Calu3 (cell line): ENCODE measurements around the gene FBP2. TPM values are rescaled to one million over a fixed set of nuclear protein-coding genes. Genes with fewer than 3 reads are reported as not detected.
A peak's percentile ranks its signal among the peaks of the same experiment; 100 is the strongest.

ENCODE experiments used
- Bru-seq: library from RNA; stranded (reverse); fragments of 400-500 nt; gene quantifications from one replicate; lab custom pipeline; 2021; lab: Mats Ljungman, UMichigan
- BruChase-seq, 2 experiments: library from RNA; stranded (reverse); fragments of 400-500 nt; gene quantifications; one replicate each; lab custom pipeline; 2021; lab: Mats Ljungman, UMichigan
- BruUV-seq: library from RNA; stranded (reverse); fragments of 400-500 nt; replicated peaks from 2 replicates; lab custom pipeline; 2021; lab: Mats Ljungman, UMichigan
- CTCF ChIA-PET: fragments of 300-600 bp; sonication (Branson Sonifier 250); formaldehyde crosslinking; loops from one replicate; lab custom pipeline; 2022; ENCODE audit warnings: antibody characterized with exemption; lab: Charles Lee
- DNase-seq: peaks from one replicate; pipeline ENCODE4 v3.0.0; 2022
- H3K27ac Mint-ChIP-seq: one replicate; pipeline ENCODE4 v1.8.0; 2022; ENCODE audit warnings: mixed read lengths; ENCODE audit not compliant: unreplicated experiment
- H3K27me3 Mint-ChIP-seq: one replicate; pipeline ENCODE4 v1.8.0; 2022; ENCODE audit warnings: mixed read lengths; ENCODE audit not compliant: unreplicated experiment
- H3K36me3 Mint-ChIP-seq: one replicate; pipeline ENCODE4 v1.8.0; 2022; ENCODE audit warnings: mild to moderate bottlenecking, moderate library complexity, mixed read lengths; ENCODE audit not compliant: insufficient read depth, unreplicated experiment
- H3K4me1 Mint-ChIP-seq: one replicate; pipeline ENCODE4 v1.8.0; 2022; ENCODE audit warnings: mild to moderate bottlenecking, low read depth, mixed read lengths; ENCODE audit not compliant: unreplicated experiment
- H3K4me3 Mint-ChIP-seq: one replicate; pipeline ENCODE4 v1.8.0; 2022; ENCODE audit warnings: mild to moderate bottlenecking, low read depth, moderate library complexity, mixed read lengths; ENCODE audit not compliant: unreplicated experiment
- H3K9me3 Mint-ChIP-seq: one replicate; pipeline ENCODE4 v1.8.0; 2022; ENCODE audit warnings: low read depth, mixed read lengths; ENCODE audit not compliant: unreplicated experiment
- intact Hi-C: fragments of 100-400 bp; cut with micrococcal nuclease; formaldehyde crosslinking; loops from one replicate; pipeline ENCODE4 v1.10.0; 2022; ENCODE audit not compliant: unreplicated experiment
- long read RNA-seq: library from polyadenylated mRNA; stranded (forward); transcript quantifications from one replicate; pipeline ENCODE4 v2.0.0, GENCODE V29; 2022
- total RNA-seq: library from RNA; stranded (reverse); gene quantifications from 2 replicates; pipeline ENCODE4 v1.2.3, GENCODE V29; 2022
- TF ChIP-seq, protein P1 (sequence below): fragments of 200-600 bp; IDR thresholded peaks from one replicate; pipeline ENCODE4 v1.8.0; 2022; ENCODE audit warnings: antibody characterized with exemption; ENCODE audit not compliant: unreplicated experiment

FBP2 gene
- total RNA-seq (not detected in 2 replicates), Bru-seq, nascent RNA (not detected), BruChase-seq, experiment 1, labeled RNA remaining after a 6-hour chase (not detected), BruChase-seq, experiment 2, labeled RNA remaining after a 2-hour chase (not detected)
- long read RNA-seq, partial matches to known transcripts, result 0 of 1 reads
- long read RNA-seq, other reads (novel, unspliced or antisense), result 1 of 1 reads

DNA sequence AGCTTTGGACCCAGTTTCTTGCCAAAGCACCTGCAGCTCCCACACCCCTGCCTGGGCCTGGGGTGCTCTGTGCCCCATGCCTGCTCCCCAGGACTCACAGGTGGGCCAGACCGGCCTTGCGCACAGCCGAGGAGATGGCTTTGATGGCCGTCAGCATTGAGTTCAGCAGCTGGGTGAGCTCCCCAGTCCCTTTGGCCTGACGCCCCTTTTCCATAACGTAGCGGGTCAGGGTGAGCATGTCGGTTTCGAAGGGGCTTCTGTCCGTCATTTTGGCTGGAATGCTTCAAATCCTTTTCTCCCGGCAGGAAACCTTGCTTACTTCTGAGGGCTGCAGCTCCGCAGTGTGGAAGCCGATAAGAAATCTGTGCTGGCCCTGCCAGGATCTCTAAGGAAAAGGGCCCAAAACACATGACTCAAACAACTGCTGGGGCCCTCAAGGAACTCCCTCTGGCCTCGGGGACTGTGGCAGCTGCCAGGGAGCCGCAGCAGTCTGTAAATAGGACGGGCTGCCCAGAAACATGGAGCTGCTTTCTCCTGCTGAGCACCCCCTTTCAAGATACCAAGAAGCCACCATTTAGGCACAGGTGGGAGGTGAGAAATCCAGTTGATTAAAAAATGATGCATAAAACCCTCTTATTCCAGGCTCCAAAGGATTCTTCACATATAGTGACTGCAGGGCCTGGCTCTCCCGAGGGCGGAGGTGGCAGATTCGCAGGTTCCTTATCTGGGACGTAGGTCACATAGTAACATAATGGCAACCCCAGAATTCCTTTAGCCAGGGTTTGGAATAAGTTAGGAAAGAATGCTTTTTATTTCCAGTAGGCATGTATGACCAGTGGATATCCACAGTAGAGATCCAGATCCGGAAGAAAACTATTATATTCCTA lies at the start of gene FBP2:
TSS of gene FBP2 (minus strand) at position 366 of the 887 bp plus-strand sequence. CDS start at position 268, 98 bp downstream.
- H3K27ac Mint-ChIP-seq, result no peak within 1 kb of the TSS
- no peak within 1 kb of the TSS for H3K4me3 Mint-ChIP-seq
- H3K9me3 Mint-ChIP-seq, result no peaks in the 10 kb centered on the region
- peaks cover 4% of the 10 kb centered on the region for H3K36me3 Mint-ChIP-seq
- intact Hi-C loops, result no loop called here
- no peak for DNase-seq
- CTCF ChIA-PET, result interaction anchor here (0.7 kb wide), 1 partner anchor 18 kb away, joined by 3 read pairs; no protein-coding TSS in a partner anchor
- peaks cover 21% of the 10 kb centered on the region for H3K27me3 Mint-ChIP-seq
- TF ChIP-seq, protein P1, sequence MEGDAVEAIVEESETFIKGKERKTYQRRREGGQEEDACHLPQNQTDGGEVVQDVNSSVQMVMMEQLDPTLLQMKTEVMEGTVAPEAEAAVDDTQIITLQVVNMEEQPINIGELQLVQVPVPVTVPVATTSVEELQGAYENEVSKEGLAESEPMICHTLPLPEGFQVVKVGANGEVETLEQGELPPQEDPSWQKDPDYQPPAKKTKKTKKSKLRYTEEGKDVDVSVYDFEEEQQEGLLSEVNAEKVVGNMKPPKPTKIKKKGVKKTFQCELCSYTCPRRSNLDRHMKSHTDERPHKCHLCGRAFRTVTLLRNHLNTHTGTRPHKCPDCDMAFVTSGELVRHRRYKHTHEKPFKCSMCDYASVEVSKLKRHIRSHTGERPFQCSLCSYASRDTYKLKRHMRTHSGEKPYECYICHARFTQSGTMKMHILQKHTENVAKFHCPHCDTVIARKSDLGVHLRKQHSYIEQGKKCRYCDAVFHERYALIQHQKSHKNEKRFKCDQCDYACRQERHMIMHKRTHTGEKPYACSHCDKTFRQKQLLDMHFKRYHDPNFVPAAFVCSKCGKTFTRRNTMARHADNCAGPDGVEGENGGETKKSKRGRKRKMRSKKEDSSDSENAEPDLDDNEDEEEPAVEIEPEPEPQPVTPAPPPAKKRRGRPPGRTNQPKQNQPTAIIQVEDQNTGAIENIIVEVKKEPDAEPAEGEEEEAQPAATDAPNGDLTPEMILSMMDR, result no peak
- BruUV-seq, result no TSS peak
- no peaks in the 10 kb centered on the region for H3K4me1 Mint-ChIP-seq

DNA sequence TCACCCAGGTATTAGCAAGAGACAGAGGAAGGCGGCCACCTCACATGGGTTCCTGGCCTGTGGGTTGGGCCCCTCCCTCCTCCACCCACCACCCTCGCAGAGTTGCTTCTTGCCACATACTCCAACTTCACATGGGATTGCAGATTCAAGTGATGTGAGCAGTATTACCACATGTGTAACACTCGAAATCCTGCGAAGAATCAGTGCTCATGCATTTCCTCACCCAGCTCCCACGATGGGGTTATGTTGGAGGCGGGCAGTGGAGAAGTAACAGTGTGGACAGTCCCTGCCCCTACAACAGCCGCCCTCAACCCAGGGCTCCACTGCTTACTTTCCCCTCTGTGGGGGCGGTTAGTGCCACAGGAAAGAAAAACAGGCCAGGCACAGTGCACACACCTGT lies 49.6 kb upstream of the FBP2 start:
- H3K27me3 Mint-ChIP-seq, result peaks cover 11% of the 10 kb centered on the region

DNA sequence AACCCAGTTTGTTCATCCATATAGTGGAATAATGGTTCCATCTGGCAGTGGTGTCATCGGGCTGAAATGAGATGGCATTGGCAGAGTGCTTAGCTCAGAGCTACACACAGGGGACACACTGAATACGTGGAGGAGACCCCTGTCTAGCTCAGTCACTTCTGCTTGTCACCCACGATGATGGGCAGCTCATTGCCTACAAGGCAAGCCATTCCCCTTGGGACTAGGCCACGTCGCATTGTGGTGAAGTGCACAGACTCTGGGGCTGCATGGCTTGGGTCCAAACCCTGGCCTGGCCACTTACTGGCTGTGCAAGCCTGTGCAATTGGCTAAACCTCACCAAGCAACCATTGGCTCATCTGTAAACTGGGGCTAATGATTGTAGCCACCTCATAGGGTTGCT lies 48.9 kb upstream of the FBP2 start:
- Mint-ChIP-seq H3K4me1 (peaks cover 10% of the 10 kb centered on the region), H3K27ac (no peak overlapping the region), H3K9me3 (no peaks in the 10 kb centered on the region), H3K4me3 (no peak overlapping the region), H3K27me3 (peaks cover 13% of the 10 kb centered on the region), H3K36me3 (peaks cover 16% of the 10 kb centered on the region)
- BruUV-seq, result no TSS peak
- TF ChIP-seq, protein P1, result no peak
- no peak for DNase-seq
- intact Hi-C loops, result no loop called here
- CTCF ChIA-PET, result no interaction called here

More for the DNA sequence above, 49.6 kb upstream of the FBP2 start:
- BruUV-seq, result no TSS peak
- Mint-ChIP-seq H3K27ac (no peak overlapping the region), H3K4me1 (peaks cover 10% of the 10 kb centered on the region), H3K9me3 (no peaks in the 10 kb centered on the region), H3K4me3 (no peak overlapping the region), H3K36me3 (peaks cover 16% of the 10 kb centered on the region)
- intact Hi-C loops, result no loop called here
- no peak for DNase-seq
- TF ChIP-seq, protein P1, result no peak
- CTCF ChIA-PET, result no interaction called here

DNA sequence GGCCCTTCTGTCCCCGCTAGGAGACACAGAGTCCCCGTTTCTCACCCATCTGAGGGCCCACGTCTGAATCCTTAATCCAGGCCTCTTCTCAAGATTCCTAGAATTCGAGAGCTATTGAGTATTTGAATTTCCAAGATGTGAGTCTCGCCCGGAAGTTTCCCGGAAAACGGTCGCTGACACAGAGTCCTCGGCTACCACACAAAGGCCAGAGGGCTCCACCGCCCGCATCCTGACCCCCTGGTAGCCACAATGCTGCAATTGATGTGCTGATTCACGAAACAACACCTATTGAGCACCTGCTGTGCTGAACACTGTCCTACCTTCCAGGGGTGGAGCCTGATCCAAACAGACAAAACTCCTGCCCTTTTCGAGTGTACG lies 46.4 kb upstream of the FBP2 start:
- no peak for DNase-seq
- intact Hi-C loops, result no loop called here
- TF ChIP-seq, protein P1, result no peak
- CTCF ChIA-PET, result interaction anchor here (0.6 to 0.8 kb wide), 3 partner anchors 17 to 677 kb away, joined by 3 to 8 read pairs (median 3); partner anchors contain the start of gene AOPEP
- BruUV-seq, result no TSS peak
- Mint-ChIP-seq H3K36me3 (peaks cover 16% of the 10 kb centered on the region), H3K4me1 (peaks cover 10% of the 10 kb centered on the region), H3K27me3 (peaks cover 13% of the 10 kb centered on the region), H3K27ac (peak overlapping the region; percentile 56), H3K4me3 (peak overlapping the region; percentile 84), H3K9me3 (no peaks in the 10 kb centered on the region)
